ENCODE measurements around the gene ZC3HAV1. TPM values are rescaled to one million over a fixed set of nuclear protein-coding genes. Genes with fewer than 3 reads are reported as not detected.

ZC3HAV1 gene
- polyA plus RNA-seq, 1 donor (not counting 4 experiments of a cell fraction or from before 2014, with no cell fraction given) = 31.7 TPM

- Histone ChIP-seq H3K9me3 (ENCODE audit: control insufficient read depth, low read depth, low read length) (no peaks in the 10 kb centered on the region), H4K20me1 (ENCODE audit: control insufficient read depth, extremely low read depth, insufficient read depth, low read length) (no peaks in the 10 kb centered on the region), H3K4me3 (ENCODE audit: control insufficient read depth in 2 of 3, extremely low read depth in 1 of 3, insufficient read depth in 2 of 3, low read depth in 1 of 3, low read length in 3 of 3) (no peak overlapping the region), H3K27me3 (ENCODE audit: control insufficient read depth, extremely low read depth, insufficient read depth, low read length) (no peaks in the 10 kb centered on the region), H3K9ac (ENCODE audit: control insufficient read depth, extremely low read depth, insufficient read depth, low read length) (no peak overlapping the region), H2AFZ (ENCODE audit: control insufficient read depth, low read length) (no peak overlapping the region), H3K27ac (ENCODE audit: control insufficient read depth, insufficient read depth, low read length) (no peak overlapping the region), H3K9me1 (ENCODE audit: control insufficient read depth, extremely low read depth, insufficient read depth, low read length) (no peaks in the 10 kb centered on the region), H3K36me3 (ENCODE audit: control insufficient read depth in 2 of 2, extremely low read depth in 1 of 2, insufficient read depth in 2 of 2, low read length in 2 of 2) (no peaks in the 10 kb centered on the region), H3K79me2 (ENCODE audit: control insufficient read depth, insufficient read depth, low read length) (peaks cover 16% of the 10 kb centered on the region), H3K4me1 (ENCODE audit: control insufficient read depth, extremely low read depth, insufficient read depth, low read length) (peaks cover 10% of the 10 kb centered on the region), H3K4me2 (ENCODE audit: control insufficient read depth, extremely low read depth, insufficient read depth, low read depth, low read length) (no peak overlapping the region)
- no peak for DNase-seq (ENCODE audit: low read depth, low spot score)
- no peak for TF ChIP-seq EZH2 (IDR thresholded peaks at IDR 0.05; ENCODE audit: low read length)
- no peak for TF ChIP-seq CTCF (optimal IDR thresholded peaks at IDR 0.05 in 1 of 3, IDR thresholded peaks at IDR 0.05 in 1 of 3, conservative IDR thresholded peaks at IDR 0.05 in 1 of 3; ENCODE audit: extremely low read depth in 1 of 3, insufficient read depth in 2 of 3, low read length in 3 of 3)
- dilution Hi-C loops (cut with MboI; ENCODE audit: extremely low pct_ligation_motif_present, low sequenced_read_pairs) = no loop called here
- FAIRE-seq = no peak
Measured at GRCh38 chr7:139112741-139113250, 3.3 kb upstream of the ZC3HAV1 start.

GRCh38 chr7:139112316-139112715 lies 2.8 kb upstream of the ZC3HAV1 start:
- Histone ChIP-seq H3K79me2 (ENCODE audit: control insufficient read depth, insufficient read depth, low read length) (peaks cover 21% of the 10 kb centered on the region), H3K9me1 (ENCODE audit: control insufficient read depth, extremely low read depth, insufficient read depth, low read length) (no peaks in the 10 kb centered on the region), H4K20me1 (ENCODE audit: control insufficient read depth, extremely low read depth, insufficient read depth, low read length) (no peaks in the 10 kb centered on the region), H3K9ac (ENCODE audit: control insufficient read depth, extremely low read depth, insufficient read depth, low read length) (no peak overlapping the region), H3K4me3 (ENCODE audit: control insufficient read depth in 2 of 3, extremely low read depth in 1 of 3, insufficient read depth in 2 of 3, low read depth in 1 of 3, low read length in 3 of 3) (no peak overlapping the region), H3K27ac (ENCODE audit: control insufficient read depth, insufficient read depth, low read length) (no peak overlapping the region), H3K36me3 (ENCODE audit: control insufficient read depth in 2 of 2, extremely low read depth in 1 of 2, insufficient read depth in 2 of 2, low read length in 2 of 2) (no peaks in the 10 kb centered on the region), H3K9me3 (ENCODE audit: control insufficient read depth, low read depth, low read length) (no peaks in the 10 kb centered on the region), H3K4me2 (ENCODE audit: control insufficient read depth, extremely low read depth, insufficient read depth, low read depth, low read length) (no peak overlapping the region), H3K27me3 (ENCODE audit: control insufficient read depth, extremely low read depth, insufficient read depth, low read length) (no peaks in the 10 kb centered on the region), H2AFZ (ENCODE audit: control insufficient read depth, low read length) (no peak overlapping the region), H3K4me1 (ENCODE audit: control insufficient read depth, extremely low read depth, insufficient read depth, low read length) (peaks cover 10% of the 10 kb centered on the region)
- TF ChIP-seq CTCF (optimal IDR thresholded peaks at IDR 0.05 in 1 of 3, IDR thresholded peaks at IDR 0.05 in 1 of 3, conservative IDR thresholded peaks at IDR 0.05 in 1 of 3; ENCODE audit: extremely low read depth in 1 of 3, insufficient read depth in 2 of 3, low read length in 3 of 3) (no peak), EZH2 (IDR thresholded peaks at IDR 0.05; ENCODE audit: low read length) (no peak)
- dilution Hi-C loops (cut with MboI; ENCODE audit: extremely low pct_ligation_motif_present, low sequenced_read_pairs) = no loop called here
- no peak for FAIRE-seq
- DNase-seq (ENCODE audit: low read depth, low spot score) = no peak
